GM12878 (cell line): Measurements from ENCODE around the gene DHRS7B. TPM values are rescaled to one million over a fixed set of nuclear protein-coding genes. Genes with fewer than 3 reads are reported as not detected.

ENCODE experiments used
- ATAC-seq: fragments of 200-7000 bp; cut with Tn5 transposase; 3 replicates; pipeline ENCODE4 v1.9.1; 2020; ENCODE audit warnings: mild to moderate bottlenecking, moderate library complexity
- BruUV-seq: library from RNA; stranded (reverse); fragments of 400-500 nt; replicated peaks from 2 replicates; lab custom pipeline; 2021; lab: Mats Ljungman, UMichigan
- CTCF ChIA-PET: fragments of 300-600 bp; sonication (Branson Sonifier 250); formaldehyde crosslinking; extraction: SDS; loops from one replicate; lab custom pipeline; 2021; ENCODE audit warnings: inconsistent platforms; lab: Yijun Ruan, JAX
- POLR2A ChIA-PET: fragments of 350-600 bp; formaldehyde crosslinking; extraction: SDS; loops from one replicate; lab custom pipeline; 2021; ENCODE audit warnings: inconsistent platforms; lab: Charles Lee
- RAD21 ChIA-PET: fragments of 300-600 bp; sonication (Branson Sonifier 250); formaldehyde crosslinking; loops from one replicate; lab custom pipeline; 2023; ENCODE audit warnings: antibody characterized with exemption; ENCODE audit not compliant: unreplicated experiment; lab: Charles Lee
- SMC1A ChIA-PET: fragments of 300-600 bp; sonication (Branson Sonifier 250); formaldehyde crosslinking; loops from one replicate; lab custom pipeline; 2023; ENCODE audit not compliant: unreplicated experiment, uncharacterized antibody; lab: Charles Lee
- DNase-seq: peaks from one replicate; pipeline ENCODE4 v3.0.0-alpha.2; 2011; ENCODE audit warnings: low read depth, low spot score
- FAIRE-seq: peaks from 3 replicates; lab custom pipeline; 2011; peaks lifted over from hg19 to GRCh38; lab: Jason Lieb, UNC
- H2AFZ ChIP-seq: 2 replicates; pipeline ENCODE4 v1.6.0; 2011; ENCODE audit warnings: low read depth, low read length, control low read depth; ENCODE audit not compliant: control insufficient read depth
- H3K27ac ChIP-seq: 2 replicates; pipeline ENCODE4 v1.5.1; 2011; ENCODE audit warnings: control low read depth; ENCODE audit not compliant: control insufficient read depth, insufficient read depth
- H3K27me3 ChIP-seq, 2 experiments: replicated peaks in 1 of 2; 2 replicates each; pipeline versions ENCODE4 v1.6.0 to v1.6.1; 2011; ENCODE audit warnings: low read length in 1 of 2; ENCODE audit not compliant: control insufficient read depth in 2 of 2, insufficient read depth in 2 of 2
- H3K36me3 ChIP-seq, 2 experiments: 2 replicates each; pipeline ENCODE4 v1.5.1; 2011; ENCODE audit warnings: low read length in 1 of 2; ENCODE audit not compliant: control insufficient read depth in 2 of 2, insufficient read depth in 2 of 2
- H3K4me1 ChIP-seq: 2 replicates; pipeline ENCODE4 v1.6.1; 2011; ENCODE audit warnings: mild to moderate bottlenecking, low read length, moderate library complexity, mixed read lengths; ENCODE audit not compliant: control insufficient read depth, insufficient read depth
- H3K4me2 ChIP-seq: 2 replicates; pipeline ENCODE4 v1.6.0; 2011; ENCODE audit warnings: control low read depth; ENCODE audit not compliant: control insufficient read depth, insufficient read depth
- H3K4me3 ChIP-seq: fragments of 200-600 bp; sonication (generic); 2 replicates; pipeline ENCODE4 v1.5.1; 2016
- H3K79me2 ChIP-seq: 2 replicates; pipeline ENCODE4 v1.6.0; 2011; ENCODE audit warnings: low read length; ENCODE audit not compliant: control insufficient read depth, insufficient read depth
- H3K9ac ChIP-seq: 2 replicates; pipeline ENCODE4 v1.8.0; 2011; ENCODE audit warnings: low read length, control low read depth, mixed read lengths; ENCODE audit not compliant: control insufficient read depth, insufficient read depth
- H3K9me3 ChIP-seq: replicated peaks from 3 replicates; pipeline ENCODE4 v1.5.1; 2011; ENCODE audit warnings: mild to moderate bottlenecking, low read length; ENCODE audit not compliant: control insufficient read depth, insufficient read depth
- H4K20me1 ChIP-seq: 2 replicates; pipeline ENCODE4 v1.6.0; 2011; ENCODE audit not compliant: control insufficient read depth, insufficient read depth
- CTCF ChIP-seq, 3 experiments: IDR thresholded peaks in 2 of 3; conservative IDR thresholded peaks in 1 of 3; 2 replicates each; pipeline ENCODE4 v1.5.1; 2011; ENCODE audit warnings: low read depth in 3 of 3, low read length in 3 of 3, mild to moderate bottlenecking in 3 of 3, control low read depth in 2 of 3, moderate library complexity in 2 of 3, inconsistent platforms in 1 of 3, mixed read lengths in 1 of 3; ENCODE audit not compliant: control insufficient read depth in 2 of 3, insufficient read depth in 1 of 3; ENCODE audit errors: extremely low read depth in 1 of 3
- EED ChIP-seq: sonication (generic); IDR thresholded peaks from 2 replicates; pipeline ENCODE4 v1.6.1; 2016; ENCODE audit warnings: antibody characterized with exemption, low read depth
- HSF1 ChIP-seq: fragments of 150-350 bp; IDR thresholded peaks from 2 replicates; pipeline ENCODE4 v1.6.1; 2014; ENCODE audit warnings: mild to moderate bottlenecking, low read depth, low read length
- KLF5 ChIP-seq: fragments of 450-650 bp; IDR thresholded peaks from 2 replicates; pipeline ENCODE4 v1.6.1; 2014; ENCODE audit warnings: mild to moderate bottlenecking; ENCODE audit not compliant: partially characterized antibody
- MEF2A ChIP-seq: IDR thresholded peaks from 2 replicates; pipeline ENCODE4 v1.6.1; 2011; ENCODE audit warnings: low read depth, mild to moderate bottlenecking, low read length, moderate library complexity; ENCODE audit not compliant: insufficient read depth
- NBN ChIP-seq: fragments of 450-650 bp; IDR thresholded peaks from 2 replicates; pipeline ENCODE4 v1.6.1; 2016
- NFXL1 ChIP-seq: fragments of 450-650 bp; IDR thresholded peaks from 2 replicates; pipeline ENCODE4 v1.6.1; 2017; ENCODE audit warnings: antibody characterized with exemption, mild to moderate bottlenecking, borderline replicate concordance
- NR2C2 ChIP-seq: IDR thresholded peaks from 2 replicates; pipeline ENCODE4 v1.6.1; 2011; ENCODE audit warnings: borderline replicate concordance, low read depth; ENCODE audit not compliant: control insufficient read depth, insufficient read length
- NR2F1 ChIP-seq: fragments of 450-650 bp; conservative IDR thresholded peaks from 2 replicates; pipeline ENCODE4 v1.6.1; 2017; ENCODE audit warnings: mild to moderate bottlenecking
- PAX8 ChIP-seq: fragments of 450-650 bp; IDR thresholded peaks from 2 replicates; pipeline ENCODE4 v1.6.1; 2017; ENCODE audit warnings: mild to moderate bottlenecking, moderate library complexity
- RAD21 ChIP-seq: IDR thresholded peaks from 2 replicates; pipeline ENCODE4 v1.6.1; 2011; ENCODE audit warnings: mild to moderate bottlenecking, low read depth, low read length, moderate library complexity; ENCODE audit not compliant: insufficient read depth
- RELA ChIP-seq: fragments of 450-650 bp; IDR thresholded peaks from 2 replicates; pipeline ENCODE4 v1.8.0; 2014; ENCODE audit warnings: borderline replicate concordance; ENCODE audit not compliant: partially characterized antibody
- RUNX3 ChIP-seq: IDR thresholded peaks from 2 replicates; pipeline ENCODE4 v1.6.1; 2012; ENCODE audit warnings: low read length, inconsistent platforms
- SMAD1 ChIP-seq: fragments of 450-650 bp; IDR thresholded peaks from 2 replicates; pipeline ENCODE4 v1.6.1; 2018; ENCODE audit warnings: mild to moderate bottlenecking, low read depth; ENCODE audit not compliant: partially characterized antibody
- SMC3 ChIP-seq: IDR thresholded peaks from 2 replicates; pipeline ENCODE4 v1.6.1; 2011; ENCODE audit warnings: low read length, improper control_type of control experiment, borderline replicate concordance
- ZNF274 ChIP-seq: IDR thresholded peaks from one replicate; pipeline ENCODE4 v1.8.0; 2011; ENCODE audit not compliant: insufficient read length, insufficient read depth
- ZSCAN29 ChIP-seq: fragments of 450-650 bp; IDR thresholded peaks from 2 replicates; pipeline ENCODE4 v1.6.1; 2017; ENCODE audit warnings: mild to moderate bottlenecking, moderate library complexity
- ZZZ3 ChIP-seq: IDR thresholded peaks from 2 replicates; pipeline ENCODE4 v1.6.1; 2011; ENCODE audit warnings: low read depth; ENCODE audit not compliant: control insufficient read depth, insufficient read length
- WGBS: methylation state at CpG from one replicate; pipeline ENCODE4 v1.1.6; 2016; ENCODE audit warnings: low lambda C conversion rate; ENCODE audit not compliant: insufficient replicate concordance, insufficient coverage; ENCODE audit errors: missing lambda C conversion rate; 5-methylcytosine and 5-hydroxymethylcytosine counted together
- in situ Hi-C: fragments of 300-500 bp; cut with MboI; formaldehyde crosslinking; loops from 9 replicates; pipeline ENCODE4 v1.14.3; 2018; ENCODE audit warnings: mixed read lengths
- intact Hi-C: fragments of 100-400 bp; cut with micrococcal nuclease; formaldehyde crosslinking; loops from one replicate; pipeline ENCODE4 v1.14.2; 2022; ENCODE audit not compliant: unreplicated experiment
- polyA plus RNA-seq, 11 experiments: library from polyadenylated mRNA; depleted of rRNA in 4 of 11; unstranded in 6 of 11; stranded (reverse) in 5 of 11; fragments of >200 nt; fragmentation: Nextera tagmentation in 4 of 11; fragmentation: Illumina TruSeq in 1 of 11; extraction: Ambion mirVana in 4 of 11; extraction: Trizol in 1 of 11; gene quantifications; 1 replicate in 1 of 11; 2 replicates in 10 of 11; pipeline versions ENCODE4 v1.2.1 to v1.2.3, GENCODE V29; 2011 to 2016; ENCODE audit warnings: inconsistent platforms in 2 of 11, missing spikeins in 2 of 11, low read depth in 1 of 11
- total RNA-seq, 4 experiments: library from RNA; depleted of rRNA in 3 of 4; stranded (reverse); fragments of >200 nt in 3 of 4; fragmentation: Illumina TruSeq in 1 of 4; extraction: Trizol in 1 of 4; gene quantifications; 2 replicates each; pipeline versions ENCODE4 v1.2.1 to v1.2.3, GENCODE V29; 2013 to 2021
- TF ChIP-seq, protein P1 (sequence below): IDR thresholded peaks from 2 replicates; pipeline ENCODE4 v1.6.1; 2012; ENCODE audit warnings: low read length, inconsistent platforms

The DHRS7B gene
- total and polyA plus RNA-seq, 10 of the 15 experiments (the other 5 are each of a cell fraction or from before 2014, with no cell fraction given), result 11.1 to 35.6 (median 23.0) TPM

DNA sequence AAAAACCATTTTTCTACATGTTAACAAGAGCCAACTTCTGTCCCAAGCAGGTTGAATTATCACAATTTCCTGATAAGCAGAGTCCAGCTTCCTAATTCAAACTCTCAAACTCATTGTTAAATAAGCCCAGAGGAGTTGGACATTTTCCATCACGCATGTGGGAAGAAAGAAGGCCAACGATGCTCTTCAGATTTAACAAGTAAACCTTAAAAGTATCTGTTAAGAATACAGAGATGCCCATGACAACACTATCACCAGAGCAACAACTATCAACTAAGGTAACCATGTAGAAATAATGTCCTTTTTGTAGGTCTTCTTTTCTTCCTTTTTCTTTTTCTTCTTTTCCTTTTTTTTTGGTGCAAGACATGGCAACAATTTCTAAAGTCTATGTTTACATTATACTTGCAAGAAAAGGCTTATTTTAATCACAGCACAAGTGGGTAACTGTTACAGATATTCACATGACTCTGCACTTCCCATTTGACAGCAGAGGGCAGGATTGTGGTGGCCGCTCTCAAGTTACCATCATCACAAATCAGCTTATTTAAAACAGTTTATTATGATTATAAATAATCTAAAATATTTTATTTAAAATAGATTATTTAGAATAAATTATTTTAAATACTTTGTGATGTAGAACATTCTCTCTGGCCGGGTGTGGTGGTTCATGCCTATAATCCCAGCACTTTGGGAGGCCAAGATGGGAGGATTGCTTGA, 35.7 kb upstream of the DHRS7B start:
- 68% methylated on average over 4 of the region's 4 CpGs for WGBS
- DNase-seq (no peak), FAIRE-seq (no peak)
- ChIA-PET SMC1A (interaction anchor here (0.6 to 1.7 kb wide), 3 partner anchors 9 to 47 kb away, joined by 3 to 6 read pairs (median 5); no protein-coding TSS in a partner anchor), POLR2A (interaction anchor here (1.1 to 1.4 kb wide), 2 partner anchors 47 to 48 kb away, joined by 4 read pairs; partner anchors contain the start of gene USP22), RAD21 (interaction anchor here (1.5 kb wide), 1 partner anchor 47 kb away, joined by 4 read pairs; no protein-coding TSS in a partner anchor)
- Histone ChIP-seq H3K27me3 (no peaks in the 10 kb centered on the region), H3K4me3 (no peak overlapping the region), H3K9ac (no peak overlapping the region), H3K36me3 (no peaks in the 10 kb centered on the region), H4K20me1 (no peaks in the 10 kb centered on the region), H3K9me3 (no peaks in the 10 kb centered on the region), H3K4me1 (peaks cover 9% of the 10 kb centered on the region; the same call in 1 of the 2 replicates)
- no TSS peak for BruUV-seq
- in situ Hi-C loops, result no loop called here
- TF ChIP-seq PAX8, result no peak
- no peak for TF ChIP-seq ZZZ3
- TF ChIP-seq NBN, result no peak
- no peak for TF ChIP-seq SMC3
- TF ChIP-seq RELA, result no peak
- TF ChIP-seq, protein P1, sequence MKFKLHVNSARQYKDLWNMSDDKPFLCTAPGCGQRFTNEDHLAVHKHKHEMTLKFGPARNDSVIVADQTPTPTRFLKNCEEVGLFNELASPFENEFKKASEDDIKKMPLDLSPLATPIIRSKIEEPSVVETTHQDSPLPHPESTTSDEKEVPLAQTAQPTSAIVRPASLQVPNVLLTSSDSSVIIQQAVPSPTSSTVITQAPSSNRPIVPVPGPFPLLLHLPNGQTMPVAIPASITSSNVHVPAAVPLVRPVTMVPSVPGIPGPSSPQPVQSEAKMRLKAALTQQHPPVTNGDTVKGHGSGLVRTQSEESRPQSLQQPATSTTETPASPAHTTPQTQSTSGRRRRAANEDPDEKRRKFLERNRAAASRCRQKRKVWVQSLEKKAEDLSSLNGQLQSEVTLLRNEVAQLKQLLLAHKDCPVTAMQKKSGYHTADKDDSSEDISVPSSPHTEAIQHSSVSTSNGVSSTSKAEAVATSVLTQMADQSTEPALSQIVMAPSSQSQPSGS, result no peak
- TF ChIP-seq RAD21, result no peak
- TF ChIP-seq SMAD1, result no peak
- TF ChIP-seq EED, result no peak
- no peak for TF ChIP-seq ZSCAN29
- no peak for TF ChIP-seq NR2F1
- TF ChIP-seq HSF1, result no peak
- no peak for TF ChIP-seq NR2C2
- TF ChIP-seq RUNX3, result no peak
- no peak for TF ChIP-seq ZNF274
- TF ChIP-seq MEF2A, result no peak
- TF ChIP-seq CTCF (IDR thresholded peaks at IDR 0.05 in 2 of 3, conservative IDR thresholded peaks at IDR 0.05 in 1 of 3; ENCODE audit: control insufficient read depth in 2 of 3, extremely low read depth in 1 of 3, insufficient read depth in 1 of 3, low read depth in 3 of 3, low read length in 3 of 3), result no peak
- TF ChIP-seq NFXL1, result no peak
- no peak for TF ChIP-seq KLF5
- TF ChIP-seq, all 136 proteins: peak for 0
- H3K4me2 ChIP-seq, result no peak overlapping the region
- H3K79me2 ChIP-seq, result no peaks in the 10 kb centered on the region
- no peak for ATAC-seq
- H2AFZ ChIP-seq, result no peak overlapping the region
- no peak overlapping the region for H3K27ac ChIP-seq
- CTCF ChIA-PET, result interaction anchor here (1.0 to 1.4 kb wide), 4 partner anchors 8 to 98 kb away, joined by 3 to 7 read pairs (median 3); no protein-coding TSS in a partner anchor
- intact Hi-C loops, result no loop called here
